Retina (tissue), 1 donor: ENCODE data around the gene MYL6B.
A peak's percentile ranks its signal among the peaks of the same experiment; 100 is the strongest.
"Not testable (repeated sequence)": the region's sequence is repeated elsewhere in the genome, so short reads cannot be mapped to it uniquely, and the experiment has no call there.

ENCODE experiments used
- DNase-seq: peaks from one replicate; pipeline ENCODE4 v3.0.0-alpha.2; 2016

MYL6B gene

GRCh38 chr12:56152132-56152755 is at the start of gene MYL6B:
MYL6B (plus strand) TSS chr12:56152587; CDS start chr12:56153919, 1,332 bp downstream.
- DNase-seq: peak; percentile 94

GRCh38 chr12:56102683-56103065 is 49.7 kb upstream of the MYL6B start:
- DNase-seq: no peak

- DNase-seq: no peak
Measured at GRCh38 chr12:56103066-56103711, 49.2 kb upstream of the MYL6B start.

DNA sequence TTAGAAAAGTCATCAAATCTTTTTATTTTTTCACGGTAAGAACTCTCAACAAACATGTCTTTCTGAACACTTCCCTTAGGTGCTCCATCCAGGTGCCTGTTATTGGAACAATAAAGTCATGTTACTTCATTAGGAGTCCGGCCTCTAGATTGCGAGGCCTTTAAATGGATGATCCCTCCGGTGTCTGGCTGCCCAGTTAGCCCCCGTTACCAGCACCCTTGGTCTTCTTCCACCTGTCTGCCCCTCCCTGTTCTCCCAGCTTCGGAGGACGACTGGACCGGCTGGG is 48.6 kb upstream of the MYL6B start:
- DNase-seq: no peak

DNA sequence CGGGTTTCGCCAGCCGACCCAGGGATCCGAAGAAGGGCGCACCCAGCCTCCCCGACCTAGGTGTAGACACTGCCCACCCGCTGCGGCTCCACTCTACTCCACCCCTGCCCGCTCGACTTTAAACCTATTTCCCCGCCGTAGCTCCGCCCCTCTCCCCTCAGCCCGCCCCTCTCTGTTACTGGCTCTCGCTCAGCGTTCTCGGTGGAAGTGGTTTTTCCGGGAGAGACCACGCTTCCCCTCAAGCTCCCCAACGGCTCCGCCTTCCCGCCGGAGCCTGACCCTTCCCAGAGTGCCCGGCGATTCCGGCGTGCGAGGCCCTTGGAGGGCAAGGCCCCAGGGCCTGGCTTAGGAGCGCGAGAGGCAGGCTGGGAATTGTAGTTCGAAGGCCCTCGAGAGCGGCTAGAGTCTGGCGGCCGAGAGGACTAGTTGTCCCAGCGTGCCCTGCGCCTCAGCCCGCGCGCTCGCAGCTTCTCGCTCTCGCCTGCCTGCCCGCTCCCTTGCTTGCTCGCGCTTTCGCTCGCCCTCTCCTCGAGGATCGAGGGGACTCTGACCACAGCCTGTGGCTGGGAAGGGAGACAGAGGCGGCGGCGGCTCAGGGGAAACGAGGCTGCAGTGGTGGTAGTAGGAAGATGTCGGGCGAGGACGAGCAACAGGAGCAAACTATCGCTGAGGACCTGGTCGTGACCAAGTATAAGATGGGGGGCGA is 48.1 kb upstream of the MYL6B start, which contains the start of gene PA2G4:
Gene PA2G4 (plus strand): TSS at position 451 of the 706 bp plus-strand sequence. CDS start 179 bp downstream, at position 630.
- DNase-seq: peak; percentile 98

DNA sequence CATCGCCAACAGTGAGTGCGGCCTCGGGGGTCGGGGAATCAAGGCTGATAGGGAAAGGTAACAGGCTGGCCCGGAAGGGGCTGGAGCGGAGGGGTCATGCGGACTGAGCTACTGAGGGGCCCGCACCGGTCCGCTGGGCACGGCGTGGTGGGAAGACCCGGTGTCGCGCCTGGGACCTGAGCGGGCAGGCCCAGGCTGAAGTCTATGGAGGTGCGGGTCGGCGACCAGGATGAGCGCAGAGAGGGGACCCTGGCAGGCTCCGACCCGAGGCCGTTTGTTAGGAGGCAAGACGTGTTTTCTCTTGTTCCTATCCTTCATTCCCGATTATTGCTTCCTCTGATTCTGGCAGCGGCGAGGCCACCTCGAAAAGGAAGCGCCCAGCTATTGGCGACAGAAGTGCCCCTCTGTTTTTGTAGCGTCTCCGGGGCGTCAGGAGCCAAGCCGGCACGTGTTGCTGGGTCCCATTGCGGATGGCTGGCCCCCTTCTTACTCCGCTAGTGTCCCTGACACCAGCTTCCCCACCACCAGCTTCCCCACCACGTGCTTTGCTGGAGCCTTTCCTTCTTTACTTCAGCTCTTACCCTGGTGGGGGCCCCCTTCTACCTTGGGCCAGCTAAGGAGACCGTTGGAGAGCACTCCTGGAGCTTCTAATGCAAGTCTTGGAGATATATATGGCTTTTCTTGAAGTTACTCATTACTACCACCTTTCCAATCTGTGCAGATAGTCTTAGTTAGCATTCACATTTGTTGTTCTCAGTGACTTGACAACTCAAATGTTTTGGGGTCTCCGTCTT is 47.4 kb upstream of the MYL6B start:
- no peak for DNase-seq

- DNase-seq: no peak
Measured at GRCh38 chr12:56105609-56105902, 46.8 kb upstream of the MYL6B start.

GRCh38 chr12:56107242-56107641 is 45.1 kb upstream of the MYL6B start:
- no peak for DNase-seq

GRCh38 chr12:56110571-56110970 is 41.8 kb upstream of the MYL6B start:
- DNase-seq: no peak

DNA sequence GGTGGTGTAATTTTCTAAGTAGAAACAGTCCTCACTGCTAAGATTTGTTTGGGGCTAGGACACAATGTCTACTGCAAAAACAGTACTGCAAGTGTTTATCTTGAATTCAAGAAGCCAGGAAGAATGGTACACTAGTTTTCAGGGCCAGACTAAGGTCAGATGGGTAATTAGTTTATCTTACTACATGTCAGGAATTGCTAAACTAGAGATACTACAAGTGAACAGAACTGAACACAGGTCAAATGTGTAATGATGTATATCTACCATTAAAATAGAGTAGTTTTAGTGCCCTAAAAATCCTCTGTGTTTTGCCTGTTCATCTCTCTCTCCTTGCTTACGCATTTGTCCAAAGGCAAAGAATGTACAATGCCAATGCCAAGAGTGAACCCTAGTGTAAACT is 38.3 kb upstream of the MYL6B start:
- DNase-seq: no peak

DNA sequence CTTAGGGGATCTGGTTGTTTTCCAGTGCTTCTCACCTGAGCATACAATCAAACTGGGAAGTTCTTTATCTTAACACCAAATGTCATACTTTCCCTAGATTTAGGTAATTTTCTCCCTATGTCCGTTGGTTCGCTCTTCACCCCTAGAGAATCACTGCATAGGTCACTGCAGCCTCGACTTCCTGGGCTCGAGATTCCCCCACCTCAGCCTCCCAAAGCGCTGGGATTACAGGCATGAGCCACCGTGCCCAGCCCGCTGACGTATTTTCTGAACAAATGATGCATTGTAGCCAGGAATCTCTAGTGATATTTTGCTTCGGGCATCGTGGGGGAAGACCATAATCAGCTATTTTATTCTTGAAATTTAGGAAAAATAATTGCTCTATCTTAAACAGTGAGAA is 37.1 kb upstream of the MYL6B start:
- no peak for DNase-seq

- DNase-seq: peak; percentile 99
Measured at GRCh38 chr12:56116267-56117081, 35.9 kb upstream of the MYL6B start, which contains the start of gene RPL41. RPL41 (plus strand) TSS chr12:56116633.

- DNase-seq: not testable (repeated sequence)
Measured at GRCh38 chr12:56117082-56117706, 35.2 kb upstream of the MYL6B start.

DNA sequence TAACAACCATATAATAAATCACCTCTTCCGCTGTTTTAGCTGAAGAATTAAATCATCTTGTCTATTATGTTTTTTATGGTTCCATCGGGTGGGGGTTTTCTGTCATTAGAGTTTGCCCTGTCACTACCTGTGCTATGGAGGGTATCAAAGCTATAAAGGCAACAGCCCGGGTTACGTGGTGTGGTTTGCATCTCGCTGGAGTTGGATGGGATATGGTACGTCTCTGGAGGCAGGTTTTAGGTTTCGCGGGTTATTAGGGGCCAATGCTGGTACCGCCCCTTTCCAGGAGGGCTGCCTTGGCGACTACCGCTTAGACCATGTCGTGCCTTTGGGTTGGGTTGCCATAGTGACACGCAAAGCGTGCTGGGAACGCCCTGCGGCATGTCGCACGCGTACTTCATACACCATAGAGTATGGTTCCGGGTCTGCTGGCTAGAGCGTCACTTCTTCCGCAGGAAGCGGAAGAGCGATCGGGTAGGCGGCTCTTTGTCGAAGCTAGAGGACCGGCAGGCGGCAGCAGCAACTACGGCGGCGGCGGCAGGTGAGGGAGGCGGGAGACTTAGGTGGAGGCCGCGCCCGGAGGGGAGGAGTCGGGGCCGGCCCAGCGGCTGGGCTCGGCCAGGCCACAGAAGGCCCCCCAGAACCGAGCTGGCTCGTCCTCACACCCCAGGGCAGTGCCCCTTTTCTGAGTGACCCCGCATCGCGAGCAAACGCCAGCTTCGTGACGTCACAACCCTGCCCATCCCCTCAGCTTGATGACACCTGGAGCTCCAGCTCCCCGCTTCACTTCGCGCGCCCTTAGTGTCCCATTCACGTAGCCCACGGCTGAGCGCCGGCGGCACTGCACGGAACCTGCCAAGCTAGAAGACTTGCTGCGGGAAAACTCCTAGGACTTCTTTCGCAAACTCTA is 34.4 kb upstream of the MYL6B start, which contains the start of gene ZC3H10:
Gene ZC3H10 (plus strand): TSS at position 489 of the 910 bp plus-strand sequence. CDS start 2,297 bp downstream, outside the sequence.
- DNase-seq: peak; percentile 98

GRCh38 chr12:56118688-56119357 is 33.6 kb upstream of the MYL6B start:
- no peak for DNase-seq

GRCh38 chr12:56119361-56119796 is 33.0 kb upstream of the MYL6B start:
- peak; percentile 59 for DNase-seq

GRCh38 chr12:56120158-56120846 is 32.1 kb upstream of the MYL6B start:
- DNase-seq: no peak

GRCh38 chr12:56121204-56121870 is 31.1 kb upstream of the MYL6B start:
- DNase-seq: no peak

GRCh38 chr12:56122637-56123036 is 29.8 kb upstream of the MYL6B start:
- no peak for DNase-seq
